Skin of body (tissue), 2 donors: Measurements from ENCODE around the gene TMEM52. TPM values are rescaled to one million over a fixed set of nuclear protein-coding genes. Genes with fewer than 3 reads are reported as not detected.

Source experiments
- DNase-seq: peaks from one replicate; lab custom pipeline; 2025; lab: John Stamatoyannopoulos, UW
- total RNA-seq: library from RNA; depleted of rRNA; stranded (reverse); fragments of >200 nt; gene quantifications from one replicate; pipeline ENCODE4 v1.2.3, GENCODE V29; 2014

Gene TMEM52
- total RNA-seq, 1 donor from 2014 or later, result 3.6 TPM

- DNase-seq, result no peak
Observed at GRCh38 chr1:1873186-1873585, 45.9 kb downstream of the TMEM52 start.

GRCh38 chr1:1872329-1872994, 46.6 kb downstream of the TMEM52 start:
- no peak for DNase-seq

GRCh38 chr1:1869469-1869868, 49.6 kb downstream of the TMEM52 start:
- no peak for DNase-seq

Other genes with a start within 250 kb of the TMEM52 start
- gene SLC35E2B, start 226.5 kb downstream of the TMEM52 start, total RNA-seq, result 31.7 TPM
- 25.4 TPM for gene CDK11A, start 194.9 kb downstream of the TMEM52 start, total RNA-seq
- 33.1 TPM for gene NADK, start 140.8 kb downstream of the TMEM52 start, total RNA-seq
- gene GNB1, start 28.2 kb downstream of the TMEM52 start, total RNA-seq, result 84.8 TPM
- 19.0 TPM for gene CALML6, start 4.0 kb downstream of the TMEM52 start, total RNA-seq
- 0.49 TPM for gene CFAP74, start 84.5 kb upstream of the TMEM52 start, total RNA-seq
- gene GABRD, start 100.1 kb upstream of the TMEM52 start, total RNA-seq, result 2.2 TPM
- 10.8 TPM for gene PRKCZ, start 131.1 kb upstream of the TMEM52 start, total RNA-seq